GM18508 (cell line): Measurements from ENCODE around the gene PXN.
"Not testable (repeated sequence)": the region's sequence is repeated elsewhere in the genome, so short reads cannot be mapped to it uniquely, and the experiment has no call there.

Experiments
- ATAC-seq: cut with Tn5 transposase; IDR thresholded peaks from one replicate; pipeline ENCODE4 v1.9.1; 2021; ENCODE audit warnings: moderate number of reproducible peaks; ENCODE audit not compliant: insufficient read depth, unreplicated experiment

Gene PXN

DNA sequence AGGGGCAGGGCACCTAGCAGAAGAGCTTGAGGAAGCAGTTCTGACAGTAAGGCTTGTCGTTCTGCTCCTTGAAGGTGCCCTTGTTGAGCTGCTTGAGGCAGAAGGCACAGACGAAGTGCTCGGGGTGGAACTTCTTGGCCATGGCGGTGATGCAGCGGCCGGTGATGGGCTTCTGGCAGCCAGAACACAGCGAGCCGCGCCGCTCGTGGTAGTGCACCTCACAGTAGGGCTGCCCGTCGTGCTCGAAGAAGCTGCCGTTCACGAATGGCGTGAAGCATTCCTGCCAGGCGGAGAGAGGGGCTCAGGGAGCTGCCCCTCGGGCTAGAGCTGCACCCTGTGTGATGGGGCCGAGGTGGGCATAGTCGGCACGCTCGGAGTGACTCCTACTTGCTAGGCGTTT, 53.2 kb downstream of the PXN start:
- no peak for ATAC-seq

DNA sequence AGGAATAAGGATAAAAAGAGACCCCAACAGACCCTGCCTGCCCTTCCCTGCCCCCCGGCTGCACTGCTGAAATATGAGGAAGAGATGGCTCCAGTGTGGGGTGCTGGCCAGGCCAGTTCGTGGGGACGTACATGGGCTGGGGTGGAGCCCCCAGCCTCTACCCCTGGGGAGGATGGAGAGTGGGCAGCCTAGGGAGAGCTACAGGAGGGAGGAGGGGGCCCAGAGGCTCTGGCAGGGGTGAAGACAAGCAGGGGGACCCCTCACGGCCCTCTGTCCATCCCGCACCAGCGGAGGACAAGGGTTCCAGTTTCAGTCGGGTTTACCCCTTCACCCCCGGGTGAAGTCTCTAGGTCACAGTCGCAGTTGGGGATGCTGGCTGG, 53.6 kb downstream of the PXN start:
- ATAC-seq = no peak

DNA sequence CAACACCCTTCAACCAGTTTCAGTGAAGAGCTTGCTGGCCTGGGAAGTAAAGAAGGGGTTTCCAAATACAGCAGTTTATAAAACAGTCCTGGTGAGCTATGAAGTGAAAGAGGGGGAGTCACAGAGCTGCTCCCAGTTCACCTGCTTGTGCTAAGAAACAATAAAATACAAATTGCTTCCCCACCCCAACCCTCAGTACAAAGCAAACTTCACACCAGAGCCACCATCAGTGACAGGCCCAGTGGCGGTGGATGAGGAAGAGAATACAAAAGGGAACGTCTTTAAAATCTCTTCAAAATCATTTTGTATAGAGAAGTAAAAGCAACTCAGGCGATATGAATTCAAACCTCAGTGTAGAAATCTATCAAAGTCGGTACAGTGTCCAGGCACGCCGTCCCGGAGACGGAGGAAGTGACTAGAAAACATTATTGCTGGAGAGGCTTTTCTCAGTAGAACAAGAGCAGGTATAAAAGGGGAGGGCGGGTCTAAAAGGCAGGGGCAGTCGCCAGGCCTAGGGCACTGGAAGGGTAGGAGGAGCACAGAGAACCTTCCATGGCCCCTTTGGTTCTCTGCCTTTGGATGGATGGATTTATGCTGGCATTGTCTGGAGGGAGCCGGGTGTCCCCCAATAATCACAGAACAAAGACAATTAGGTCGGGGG, 54.2 kb downstream of the PXN start:
- ATAC-seq = no peak

GRCh38 chr12:120209851-120210250, 55.7 kb downstream of the PXN start:
- no peak for ATAC-seq

DNA sequence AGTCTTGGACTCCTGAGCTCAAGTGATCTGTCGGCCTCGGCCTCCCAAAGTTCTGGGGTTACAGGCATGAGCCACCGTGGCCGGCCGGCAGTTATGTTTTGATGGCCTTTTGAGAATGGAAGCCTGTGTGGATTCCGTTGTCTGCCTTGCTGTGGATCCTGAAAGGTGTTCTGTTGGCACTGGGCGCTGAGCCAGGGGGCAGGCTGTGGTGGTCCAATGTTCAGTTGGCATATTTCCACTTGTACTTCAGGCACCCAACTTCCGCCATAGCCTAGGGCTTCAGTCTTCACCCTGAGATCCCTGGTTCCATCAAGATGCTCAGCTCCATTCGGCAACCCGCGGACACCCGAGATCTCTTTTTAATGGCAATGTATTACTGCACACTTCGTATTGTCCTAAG, 58.3 kb downstream of the PXN start:
- ATAC-seq = no peak

- not testable (repeated sequence) for ATAC-seq
These were observed 58.7 kb downstream of the PXN start for GRCh38 chr12:120206781-120207180.

GRCh38 chr12:120206228-120206627, 59.3 kb downstream of the PXN start:
- no peak for ATAC-seq

DNA sequence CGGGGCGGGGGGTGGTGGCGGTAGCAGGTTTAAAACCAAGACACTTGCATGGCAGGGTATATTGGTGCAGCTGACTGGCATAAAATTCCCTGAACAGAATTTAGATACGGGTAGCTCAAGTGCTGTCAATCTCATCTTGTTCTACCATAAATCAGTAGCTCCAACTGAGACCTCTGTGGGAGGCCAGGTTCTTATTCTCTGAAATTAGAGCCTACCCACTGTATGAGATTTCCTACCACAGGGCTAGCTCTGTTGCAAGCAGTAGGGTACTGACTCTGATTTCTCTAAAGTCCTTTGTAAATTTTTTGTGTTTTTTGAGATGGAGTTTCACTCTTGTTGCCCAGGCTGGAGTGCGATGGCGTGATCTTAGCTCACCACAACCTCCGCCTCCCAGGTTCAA, 61.4 kb downstream of the PXN start:
- ATAC-seq = no peak

- no peak for ATAC-seq
These were observed 65.1 kb downstream of the PXN start for GRCh38 chr12:120200364-120200800.

GRCh38 chr12:120199595-120200306, 65.8 kb downstream of the PXN start:
- ATAC-seq = no peak

GRCh38 chr12:120199025-120199424, 66.5 kb downstream of the PXN start:
- ATAC-seq = no peak

DNA sequence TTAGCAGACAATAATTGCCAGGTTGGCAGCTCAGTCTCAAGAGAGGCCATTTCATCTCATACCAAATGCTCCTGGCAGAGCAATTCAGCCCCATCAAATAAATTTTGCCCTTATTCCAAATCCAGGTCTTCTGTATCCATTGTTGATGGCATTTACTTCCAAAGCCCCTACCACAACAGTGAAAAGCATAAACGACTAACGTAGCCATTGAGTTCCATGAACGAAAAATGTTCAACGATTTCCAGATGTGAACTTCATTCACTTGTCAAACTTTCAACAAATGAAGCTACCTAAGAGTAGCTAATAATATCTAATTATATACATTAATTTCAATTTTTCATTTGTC, 68.0 kb downstream of the PXN start:
- no peak for ATAC-seq

- ATAC-seq = not testable (repeated sequence)
These were observed 68.6 kb downstream of the PXN start for GRCh38 chr12:120196817-120197541.

GRCh38 chr12:120196363-120196762, 69.2 kb downstream of the PXN start:
- no peak for ATAC-seq

GRCh38 chr12:120194534-120195395, 70.8 kb downstream of the PXN start, which contains the start of gene GCN1:
Gene GCN1, minus strand, starts transcription at chr12:120194715. Its CDS starts 18 bp downstream, at chr12:120194697.
- no peak for ATAC-seq

DNA sequence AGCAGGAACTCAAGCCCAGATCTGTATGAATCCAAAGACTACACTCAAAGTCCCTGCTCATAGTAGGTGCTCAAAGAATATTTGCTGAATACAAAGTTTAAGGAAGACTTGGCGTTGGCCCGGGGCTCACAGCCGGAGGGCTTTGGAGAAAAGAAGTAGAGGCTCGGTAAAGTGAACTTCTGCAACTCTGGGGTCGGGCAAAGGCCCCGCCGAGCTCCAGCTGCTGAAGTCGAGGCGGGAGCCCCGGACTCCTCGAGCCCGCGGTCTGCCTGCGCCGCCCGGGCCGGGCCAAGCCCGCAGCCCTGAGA, 71.3 kb downstream of the PXN start:
- no peak for ATAC-seq

DNA sequence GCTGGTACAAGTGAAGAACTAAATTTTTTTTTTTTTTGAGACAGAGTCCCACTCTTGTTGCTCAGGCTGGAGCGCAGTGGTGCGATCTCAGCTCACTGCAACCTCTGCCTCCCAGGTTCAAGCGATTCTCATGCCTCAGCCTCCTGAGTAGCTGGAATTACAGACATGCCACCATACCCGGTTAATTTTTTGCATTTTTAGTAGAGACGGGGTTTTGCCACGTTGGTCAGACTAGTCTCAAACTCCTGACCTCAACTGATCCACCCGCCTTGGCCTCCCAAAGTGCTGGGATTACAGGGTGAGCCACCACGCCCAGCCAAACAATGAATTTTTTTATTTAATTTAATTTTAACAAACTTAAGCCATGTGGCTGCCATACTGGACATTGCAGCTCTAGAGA, 72.2 kb downstream of the PXN start:
- not testable (repeated sequence) for ATAC-seq

- no peak for ATAC-seq
These were observed 74.5 kb downstream of the PXN start for GRCh38 chr12:120190985-120191480.

DNA sequence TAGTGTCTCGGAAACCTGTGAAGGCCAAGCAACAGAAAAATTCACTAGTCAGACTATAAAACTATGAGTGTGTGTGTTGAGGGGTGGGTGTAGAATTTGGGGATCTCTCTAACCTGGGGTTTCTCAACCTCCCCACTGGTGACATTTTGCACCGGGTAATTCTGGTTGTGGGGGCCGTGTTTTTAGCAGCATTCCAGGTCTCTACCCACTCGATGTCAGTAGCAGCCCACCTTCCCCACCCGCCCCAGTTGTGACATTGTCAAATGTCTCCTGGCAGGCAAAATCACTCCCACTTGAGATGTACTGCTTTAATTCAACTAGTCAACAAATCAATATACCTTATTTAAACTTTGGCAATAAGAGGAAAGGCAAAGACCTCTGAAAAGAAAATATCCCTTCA, 75.1 kb downstream of the PXN start:
- no peak for ATAC-seq

GRCh38 chr12:120186654-120187053, 78.9 kb downstream of the PXN start:
- no peak for ATAC-seq
